Measurements from ENCODE around the gene SCARF2.

Gene SCARF2

GRCh38 chr22:20479612-20480196 is 42.1 kb upstream of the SCARF2 start:
- TF ChIP-seq SIN3A (IDR thresholded peaks at IDR 0.05; ENCODE audit: borderline replicate concordance, insufficient read depth, low read length): no peak
- no peak for TF ChIP-seq TAF1 (IDR thresholded peaks at IDR 0.05; ENCODE audit: borderline replicate concordance, insufficient read depth, low read length)
- TF ChIP-seq REST (IDR thresholded peaks at IDR 0.05; ENCODE audit: insufficient read depth in 1 of 2, low read depth in 2 of 2, low read length in 2 of 2): no peak
- TF ChIP-seq FOXP2 (optimal IDR thresholded peaks at IDR 0.05; ENCODE audit: borderline replicate concordance, extremely low read depth, extremely low read length, insufficient read depth): no peak
- TF ChIP-seq POLR2AphosphoS5 (IDR thresholded peaks at IDR 0.05; ENCODE audit: low read depth, low read length): no peak

- TF ChIP-seq SIN3A (IDR thresholded peaks at IDR 0.05; ENCODE audit: borderline replicate concordance, insufficient read depth, low read length) (no peak), REST (IDR thresholded peaks at IDR 0.05; ENCODE audit: insufficient read depth in 1 of 2, low read depth in 2 of 2, low read length in 2 of 2) (no peak), TAF1 (IDR thresholded peaks at IDR 0.05; ENCODE audit: borderline replicate concordance, insufficient read depth, low read length) (no peak), POLR2AphosphoS5 (IDR thresholded peaks at IDR 0.05; ENCODE audit: low read depth, low read length) (no peak), FOXP2 (optimal IDR thresholded peaks at IDR 0.05; ENCODE audit: borderline replicate concordance, extremely low read depth, extremely low read length, insufficient read depth) (no peak)
These were observed 37.5 kb upstream of the SCARF2 start for GRCh38 chr22:20475115-20475436.

GRCh38 chr22:20472629-20473442 is 35.2 kb upstream of the SCARF2 start:
- TF ChIP-seq TAF1 (IDR thresholded peaks at IDR 0.05; ENCODE audit: borderline replicate concordance, insufficient read depth, low read length) (no peak), FOXP2 (optimal IDR thresholded peaks at IDR 0.05; ENCODE audit: borderline replicate concordance, extremely low read depth, extremely low read length, insufficient read depth) (no peak), REST (IDR thresholded peaks at IDR 0.05; ENCODE audit: insufficient read depth in 1 of 2, low read depth in 2 of 2, low read length in 2 of 2) (no peak), POLR2AphosphoS5 (IDR thresholded peaks at IDR 0.05; ENCODE audit: low read depth, low read length) (no peak), SIN3A (IDR thresholded peaks at IDR 0.05; ENCODE audit: borderline replicate concordance, insufficient read depth, low read length) (no peak)

- TF ChIP-seq SIN3A (IDR thresholded peaks at IDR 0.05; ENCODE audit: borderline replicate concordance, insufficient read depth, low read length): no peak
- TF ChIP-seq REST (IDR thresholded peaks at IDR 0.05; ENCODE audit: insufficient read depth in 1 of 2, low read depth in 2 of 2, low read length in 2 of 2): no peak
- TF ChIP-seq TAF1 (IDR thresholded peaks at IDR 0.05; ENCODE audit: borderline replicate concordance, insufficient read depth, low read length): no peak
- TF ChIP-seq FOXP2 (optimal IDR thresholded peaks at IDR 0.05; ENCODE audit: borderline replicate concordance, extremely low read depth, extremely low read length, insufficient read depth): no peak
- no peak for TF ChIP-seq POLR2AphosphoS5 (IDR thresholded peaks at IDR 0.05; ENCODE audit: low read depth, low read length)
These were observed 33.7 kb upstream of the SCARF2 start for GRCh38 chr22:20471126-20471833.
